ENCODE measurements around the gene ACP2.

DNA sequence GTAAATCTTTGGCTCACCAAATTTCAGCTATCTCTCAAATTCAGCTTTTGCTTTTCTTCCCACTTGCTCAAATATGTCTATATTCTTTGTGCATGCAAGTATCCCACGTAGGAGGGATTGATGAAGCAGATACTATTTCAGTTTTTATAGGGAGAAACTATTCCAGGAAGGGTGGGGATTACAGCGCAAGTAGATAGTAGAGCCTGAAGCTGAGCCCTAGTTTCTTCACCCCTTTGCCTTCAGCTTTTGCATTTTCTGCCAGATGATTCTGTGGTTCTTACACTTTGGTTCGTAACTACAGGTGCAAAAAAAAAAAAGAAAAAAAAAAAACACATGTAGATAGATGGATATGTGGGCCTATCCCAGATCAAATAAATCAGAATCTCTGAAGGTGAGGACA, 3.1 kb upstream of the ACP2 start:
- TF ChIP-seq, protein P1, sequence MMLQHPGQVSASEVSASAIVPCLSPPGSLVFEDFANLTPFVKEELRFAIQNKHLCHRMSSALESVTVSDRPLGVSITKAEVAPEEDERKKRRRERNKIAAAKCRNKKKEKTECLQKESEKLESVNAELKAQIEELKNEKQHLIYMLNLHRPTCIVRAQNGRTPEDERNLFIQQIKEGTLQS (IDR thresholded peaks at IDR 0.05), result no peak
- TF ChIP-seq, protein P2, sequence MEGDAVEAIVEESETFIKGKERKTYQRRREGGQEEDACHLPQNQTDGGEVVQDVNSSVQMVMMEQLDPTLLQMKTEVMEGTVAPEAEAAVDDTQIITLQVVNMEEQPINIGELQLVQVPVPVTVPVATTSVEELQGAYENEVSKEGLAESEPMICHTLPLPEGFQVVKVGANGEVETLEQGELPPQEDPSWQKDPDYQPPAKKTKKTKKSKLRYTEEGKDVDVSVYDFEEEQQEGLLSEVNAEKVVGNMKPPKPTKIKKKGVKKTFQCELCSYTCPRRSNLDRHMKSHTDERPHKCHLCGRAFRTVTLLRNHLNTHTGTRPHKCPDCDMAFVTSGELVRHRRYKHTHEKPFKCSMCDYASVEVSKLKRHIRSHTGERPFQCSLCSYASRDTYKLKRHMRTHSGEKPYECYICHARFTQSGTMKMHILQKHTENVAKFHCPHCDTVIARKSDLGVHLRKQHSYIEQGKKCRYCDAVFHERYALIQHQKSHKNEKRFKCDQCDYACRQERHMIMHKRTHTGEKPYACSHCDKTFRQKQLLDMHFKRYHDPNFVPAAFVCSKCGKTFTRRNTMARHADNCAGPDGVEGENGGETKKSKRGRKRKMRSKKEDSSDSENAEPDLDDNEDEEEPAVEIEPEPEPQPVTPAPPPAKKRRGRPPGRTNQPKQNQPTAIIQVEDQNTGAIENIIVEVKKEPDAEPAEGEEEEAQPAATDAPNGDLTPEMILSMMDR (IDR thresholded peaks at IDR 0.05; ENCODE audit: low read depth, low read length, missing input control), result no peak
- TF ChIP-seq, protein P3, sequence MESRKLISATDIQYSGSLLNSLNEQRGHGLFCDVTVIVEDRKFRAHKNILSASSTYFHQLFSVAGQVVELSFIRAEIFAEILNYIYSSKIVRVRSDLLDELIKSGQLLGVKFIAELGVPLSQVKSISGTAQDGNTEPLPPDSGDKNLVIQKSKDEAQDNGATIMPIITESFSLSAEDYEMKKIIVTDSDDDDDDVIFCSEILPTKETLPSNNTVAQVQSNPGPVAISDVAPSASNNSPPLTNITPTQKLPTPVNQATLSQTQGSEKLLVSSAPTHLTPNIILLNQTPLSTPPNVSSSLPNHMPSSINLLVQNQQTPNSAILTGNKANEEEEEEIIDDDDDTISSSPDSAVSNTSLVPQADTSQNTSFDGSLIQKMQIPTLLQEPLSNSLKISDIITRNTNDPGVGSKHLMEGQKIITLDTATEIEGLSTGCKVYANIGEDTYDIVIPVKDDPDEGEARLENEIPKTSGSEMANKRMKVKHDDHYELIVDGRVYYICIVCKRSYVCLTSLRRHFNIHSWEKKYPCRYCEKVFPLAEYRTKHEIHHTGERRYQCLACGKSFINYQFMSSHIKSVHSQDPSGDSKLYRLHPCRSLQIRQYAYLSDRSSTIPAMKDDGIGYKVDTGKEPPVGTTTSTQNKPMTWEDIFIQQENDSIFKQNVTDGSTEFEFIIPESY (IDR thresholded peaks at IDR 0.05), result no peak
- TF ChIP-seq, protein P4, sequence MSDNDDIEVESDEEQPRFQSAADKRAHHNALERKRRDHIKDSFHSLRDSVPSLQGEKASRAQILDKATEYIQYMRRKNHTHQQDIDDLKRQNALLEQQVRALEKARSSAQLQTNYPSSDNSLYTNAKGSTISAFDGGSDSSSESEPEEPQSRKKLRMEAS (IDR thresholded peaks at IDR 0.05), result no peak
- TF ChIP-seq, protein P5, sequence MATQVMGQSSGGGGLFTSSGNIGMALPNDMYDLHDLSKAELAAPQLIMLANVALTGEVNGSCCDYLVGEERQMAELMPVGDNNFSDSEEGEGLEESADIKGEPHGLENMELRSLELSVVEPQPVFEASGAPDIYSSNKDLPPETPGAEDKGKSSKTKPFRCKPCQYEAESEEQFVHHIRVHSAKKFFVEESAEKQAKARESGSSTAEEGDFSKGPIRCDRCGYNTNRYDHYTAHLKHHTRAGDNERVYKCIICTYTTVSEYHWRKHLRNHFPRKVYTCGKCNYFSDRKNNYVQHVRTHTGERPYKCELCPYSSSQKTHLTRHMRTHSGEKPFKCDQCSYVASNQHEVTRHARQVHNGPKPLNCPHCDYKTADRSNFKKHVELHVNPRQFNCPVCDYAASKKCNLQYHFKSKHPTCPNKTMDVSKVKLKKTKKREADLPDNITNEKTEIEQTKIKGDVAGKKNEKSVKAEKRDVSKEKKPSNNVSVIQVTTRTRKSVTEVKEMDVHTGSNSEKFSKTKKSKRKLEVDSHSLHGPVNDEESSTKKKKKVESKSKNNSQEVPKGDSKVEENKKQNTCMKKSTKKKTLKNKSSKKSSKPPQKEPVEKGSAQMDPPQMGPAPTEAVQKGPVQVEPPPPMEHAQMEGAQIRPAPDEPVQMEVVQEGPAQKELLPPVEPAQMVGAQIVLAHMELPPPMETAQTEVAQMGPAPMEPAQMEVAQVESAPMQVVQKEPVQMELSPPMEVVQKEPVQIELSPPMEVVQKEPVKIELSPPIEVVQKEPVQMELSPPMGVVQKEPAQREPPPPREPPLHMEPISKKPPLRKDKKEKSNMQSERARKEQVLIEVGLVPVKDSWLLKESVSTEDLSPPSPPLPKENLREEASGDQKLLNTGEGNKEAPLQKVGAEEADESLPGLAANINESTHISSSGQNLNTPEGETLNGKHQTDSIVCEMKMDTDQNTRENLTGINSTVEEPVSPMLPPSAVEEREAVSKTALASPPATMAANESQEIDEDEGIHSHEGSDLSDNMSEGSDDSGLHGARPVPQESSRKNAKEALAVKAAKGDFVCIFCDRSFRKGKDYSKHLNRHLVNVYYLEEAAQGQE (IDR thresholded peaks at IDR 0.05), result no peak
- no peak for TF ChIP-seq GABPA (IDR thresholded peaks at IDR 0.05 in 1 of 2, conservative IDR thresholded peaks at IDR 0.05 in 1 of 2)
- TF ChIP-seq NR2F2 (IDR thresholded peaks at IDR 0.05), result no peak
- no peak for TF ChIP-seq TAF1 (conservative IDR thresholded peaks at IDR 0.05)
